Measurements from ENCODE around the gene CENPU. TPM values are rescaled to one million over a fixed set of nuclear protein-coding genes. Genes with fewer than 3 reads are reported as not detected.

The CENPU gene
- total and polyA plus RNA-seq, 2 of the 13 experiments (the other 11 are each of a cell fraction or from before 2014, with no cell fraction given): 11.7 to 35.8 TPM

GRCh38 chr4:184674011-184674410, 59.9 kb downstream of the CENPU start (continued):
- TF ChIP-seq ZBTB37 (CRISPR knock-in tag; IDR thresholded peaks at IDR 0.05) (no peak), ZNF749 (CRISPR knock-in tag; IDR thresholded peaks at IDR 0.05; ENCODE audit: borderline replicate concordance) (no peak)

- Histone ChIP-seq H2AFZ (ENCODE audit: low read length) (no peak overlapping the region), H3K4me3 (replicated peaks in 1 of 3; ENCODE audit: insufficient read depth in 1 of 3, low read depth in 2 of 3, low read length in 3 of 3) (no peak overlapping the region), H4K20me1 (ENCODE audit: insufficient read depth, low read length) (no peaks in the 10 kb centered on the region; the same call in 1 of the 2 replicates), H3K27me3 (ENCODE audit: control insufficient read depth in 1 of 2, insufficient read depth in 2 of 2, low read length in 2 of 2) (no peaks in the 10 kb centered on the region), H3K9me3 (ENCODE audit: low read length) (no peaks in the 10 kb centered on the region), H3K9ac (ENCODE audit: insufficient read depth, low read depth, low read length) (no peak overlapping the region), H3K27ac (ENCODE audit: extremely low read length, insufficient read depth, low read length) (no peak overlapping the region), H3K4me2 (ENCODE audit: low read depth, low read length) (no peak overlapping the region), H3K36me3 (replicated peaks in 1 of 2; ENCODE audit: control insufficient read depth in 1 of 2, insufficient read depth in 2 of 2, low read length in 2 of 2) (peaks cover 9 to 34% of the 10 kb centered on the region in 2 experiments; a peak in 4 of 5 replicates), H3K4me1 (ENCODE audit: insufficient read depth, low read length) (no peaks in the 10 kb centered on the region), H3K79me2 (ENCODE audit: insufficient read depth, low read length) (no peaks in the 10 kb centered on the region)
- DNase-seq (ENCODE audit: low spot score) (no peak), ATAC-seq (no peak), FAIRE-seq (no peak)
- intact Hi-C loops (cut with micrococcal nuclease; ENCODE audit: unreplicated experiment) (no loop called here), in situ Hi-C loops (cut with HindIII; ENCODE audit: extremely low pct_ligation_motif_present, low pct_unique_long_range_greater_than_20kb) (no loop called here)
- WGBS (ENCODE audit: low lambda C conversion rate): 94% methylated on average over 6 of the region's 6 CpGs
- ChIA-PET CTCF (ENCODE audit: low intra/inter-chr PET ratio, low total read pairs) (no interaction called here), POLR2A (no interaction called here)
- no TSS peak for BruUV-seq (replicated peaks)
- TF ChIP-seq DMTF1 (CRISPR knock-in tag; IDR thresholded peaks at IDR 0.05) (no peak), ZNF768 (CRISPR knock-in tag; IDR thresholded peaks at IDR 0.05) (no peak), SUZ12 (IDR thresholded peaks at IDR 0.05; ENCODE audit: low read depth, low read length) (no peak), SRSF1 (optimal IDR thresholded peaks at IDR 0.05; ENCODE audit: low read depth, low read length) (no peak), MEIS1 (CRISPR knock-in tag; IDR thresholded peaks at IDR 0.05; ENCODE audit: borderline replicate concordance) (no peak), ZNF362 (CRISPR knock-in tag; IDR thresholded peaks at IDR 0.05; ENCODE audit: borderline replicate concordance) (no peak), ZNF20 (CRISPR knock-in tag; IDR thresholded peaks at IDR 0.05) (no peak), PITX1 (CRISPR knock-in tag; IDR thresholded peaks at IDR 0.05) (no peak), ZBTB39 (CRISPR knock-in tag; IDR thresholded peaks at IDR 0.05) (no peak), KLF16 (CRISPR knock-in tag; IDR thresholded peaks at IDR 0.05) (no peak), IKZF5 (CRISPR knock-in tag; IDR thresholded peaks at IDR 0.05) (no peak), RBAK (CRISPR knock-in tag; IDR thresholded peaks at IDR 0.05) (no peak), ZNF607 (CRISPR knock-in tag; IDR thresholded peaks at IDR 0.05; ENCODE audit: borderline replicate concordance) (no peak)
Measured at GRCh38 chr4:184672741-184673140, 61.2 kb downstream of the CENPU start.
